ENCODE results near the gene HRH3. TPM values are rescaled to one million over a fixed set of nuclear protein-coding genes. Genes with fewer than 3 reads are reported as not detected.
A peak's percentile ranks its signal among the peaks of the same experiment; 100 is the strongest.

Gene HRH3
- total RNA-seq = not detected

DNA sequence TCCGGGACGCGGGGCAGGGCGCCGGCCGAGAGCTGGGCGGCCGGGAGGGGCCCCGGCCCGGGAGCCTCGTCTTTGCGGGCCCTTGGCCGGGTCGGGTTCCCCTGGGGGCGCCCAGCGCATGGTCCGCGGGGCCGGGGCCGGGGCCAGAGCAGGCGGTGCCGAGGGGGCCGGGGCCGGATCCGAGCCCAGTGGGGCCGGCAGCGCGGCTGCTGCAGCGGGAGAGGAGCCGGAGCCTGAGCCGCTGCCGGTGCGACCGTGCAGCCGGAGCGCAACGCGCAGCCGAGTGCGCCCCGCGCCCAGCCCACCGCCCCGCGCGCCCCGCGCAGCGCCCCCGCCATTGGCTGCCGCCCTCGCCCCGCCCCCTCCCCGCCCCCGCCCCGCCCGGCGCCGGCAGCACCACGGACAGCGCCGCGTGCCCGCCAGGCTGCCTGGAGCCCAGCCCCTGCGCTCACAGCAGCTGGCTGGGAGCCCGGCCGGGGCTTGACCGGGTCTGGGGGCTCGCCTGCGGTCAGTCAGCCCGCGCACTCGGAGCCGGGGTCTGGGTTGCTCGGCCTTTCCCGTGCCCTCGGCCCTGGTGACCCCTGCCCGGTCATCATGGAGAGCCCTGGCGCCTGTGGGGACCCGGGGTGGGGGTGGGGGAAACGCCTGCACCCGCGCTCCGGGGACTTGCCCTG is at the start of gene HRH3:
HRH3 (minus strand) TSS at position 287 of the 674 bp plus-strand sequence. CDS start 308 bp downstream, outside the sequence.
- ATAC-seq (ENCODE audit: low FRiP score) (peak; percentile 62), DNase-seq (ENCODE audit: low spot score) (no peak)
- TF ChIP-seq, protein P1, sequence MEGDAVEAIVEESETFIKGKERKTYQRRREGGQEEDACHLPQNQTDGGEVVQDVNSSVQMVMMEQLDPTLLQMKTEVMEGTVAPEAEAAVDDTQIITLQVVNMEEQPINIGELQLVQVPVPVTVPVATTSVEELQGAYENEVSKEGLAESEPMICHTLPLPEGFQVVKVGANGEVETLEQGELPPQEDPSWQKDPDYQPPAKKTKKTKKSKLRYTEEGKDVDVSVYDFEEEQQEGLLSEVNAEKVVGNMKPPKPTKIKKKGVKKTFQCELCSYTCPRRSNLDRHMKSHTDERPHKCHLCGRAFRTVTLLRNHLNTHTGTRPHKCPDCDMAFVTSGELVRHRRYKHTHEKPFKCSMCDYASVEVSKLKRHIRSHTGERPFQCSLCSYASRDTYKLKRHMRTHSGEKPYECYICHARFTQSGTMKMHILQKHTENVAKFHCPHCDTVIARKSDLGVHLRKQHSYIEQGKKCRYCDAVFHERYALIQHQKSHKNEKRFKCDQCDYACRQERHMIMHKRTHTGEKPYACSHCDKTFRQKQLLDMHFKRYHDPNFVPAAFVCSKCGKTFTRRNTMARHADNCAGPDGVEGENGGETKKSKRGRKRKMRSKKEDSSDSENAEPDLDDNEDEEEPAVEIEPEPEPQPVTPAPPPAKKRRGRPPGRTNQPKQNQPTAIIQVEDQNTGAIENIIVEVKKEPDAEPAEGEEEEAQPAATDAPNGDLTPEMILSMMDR (IDR thresholded peaks at IDR 0.05) = no peak

DNA sequence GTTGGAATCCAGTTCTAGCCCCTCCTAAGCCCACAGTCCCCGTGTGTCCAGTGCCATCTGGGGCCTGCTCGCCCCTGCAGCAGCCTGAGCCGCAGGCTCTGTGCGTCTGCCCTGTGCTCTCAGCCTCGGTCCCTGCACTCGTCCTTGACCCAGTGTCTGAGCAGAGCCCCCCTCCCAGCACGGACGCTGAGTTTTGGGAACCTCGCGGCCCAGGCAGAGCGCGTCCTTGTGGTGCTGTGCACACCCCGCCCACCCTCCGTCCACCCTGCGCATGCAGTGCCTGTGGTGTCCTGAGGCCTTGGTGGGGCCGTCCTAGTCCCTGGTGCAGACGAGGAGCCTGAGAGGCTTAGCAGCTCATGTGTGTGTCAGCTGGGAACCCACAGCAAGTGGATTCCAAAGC is 49.8 kb upstream of the HRH3 start:
- TF ChIP-seq, protein P1 (IDR thresholded peaks at IDR 0.05) = no peak
- ATAC-seq (ENCODE audit: low FRiP score) (no peak), DNase-seq (ENCODE audit: low spot score) (no peak)

DNA sequence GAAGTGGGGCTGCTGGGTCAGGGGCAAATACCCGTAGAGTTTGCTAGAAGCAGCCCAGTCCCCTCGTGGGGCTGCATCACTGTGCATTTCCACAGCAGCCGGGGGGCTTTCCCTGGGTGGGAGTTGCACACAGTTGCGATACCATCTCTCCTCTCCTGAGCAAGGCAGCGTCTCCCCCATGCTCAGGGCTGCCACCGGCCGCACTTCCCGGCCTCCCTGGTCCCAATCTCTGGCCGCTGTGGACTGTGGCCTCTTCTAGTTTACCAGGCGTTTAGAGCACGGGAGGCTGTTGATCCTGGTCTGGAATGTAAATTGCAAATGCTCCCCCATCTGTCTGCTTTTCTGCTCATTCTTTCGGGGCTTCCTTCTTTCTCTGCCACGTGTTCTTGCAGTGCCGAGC is 49.3 kb upstream of the HRH3 start:
- TF ChIP-seq, protein P1 (IDR thresholded peaks at IDR 0.05) = no peak
- ATAC-seq (ENCODE audit: low FRiP score) = no peak
- DNase-seq (ENCODE audit: low spot score) = no peak

DNA sequence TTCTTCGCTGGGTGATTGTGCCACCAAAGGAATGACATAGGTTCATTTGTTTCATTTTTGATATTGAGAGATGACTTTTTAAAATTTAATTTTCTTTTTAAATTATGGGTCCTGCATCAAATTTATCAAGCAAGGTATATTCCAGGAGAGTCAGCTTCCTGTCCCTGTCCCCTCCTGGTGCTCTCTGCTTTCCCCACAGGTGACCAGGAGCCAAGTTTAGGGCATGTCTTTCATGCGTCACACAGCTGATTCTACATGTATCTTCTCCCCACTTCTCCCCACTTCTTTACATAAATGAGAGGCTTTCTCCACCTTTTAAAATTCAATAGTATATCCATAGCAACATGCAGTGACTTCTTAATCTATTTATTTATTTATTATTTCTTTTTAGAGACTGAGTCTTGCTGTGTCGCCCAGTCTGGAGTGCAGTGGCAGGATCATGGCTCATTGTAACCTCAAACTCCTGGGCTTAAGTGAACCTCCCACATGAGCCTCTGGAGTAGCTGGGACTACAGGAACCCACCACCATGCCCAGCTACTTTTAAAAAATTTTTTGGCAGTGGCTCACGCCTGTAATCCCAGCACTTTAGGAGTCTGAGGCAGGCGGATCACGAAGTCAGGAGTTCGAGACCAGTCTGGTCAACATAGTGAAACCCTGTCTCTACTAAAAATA is 48.3 kb upstream of the HRH3 start:
- no peak for DNase-seq (ENCODE audit: low spot score)
- ATAC-seq (ENCODE audit: low FRiP score) = no peak
- TF ChIP-seq, protein P1 (IDR thresholded peaks at IDR 0.05) = no peak

DNA sequence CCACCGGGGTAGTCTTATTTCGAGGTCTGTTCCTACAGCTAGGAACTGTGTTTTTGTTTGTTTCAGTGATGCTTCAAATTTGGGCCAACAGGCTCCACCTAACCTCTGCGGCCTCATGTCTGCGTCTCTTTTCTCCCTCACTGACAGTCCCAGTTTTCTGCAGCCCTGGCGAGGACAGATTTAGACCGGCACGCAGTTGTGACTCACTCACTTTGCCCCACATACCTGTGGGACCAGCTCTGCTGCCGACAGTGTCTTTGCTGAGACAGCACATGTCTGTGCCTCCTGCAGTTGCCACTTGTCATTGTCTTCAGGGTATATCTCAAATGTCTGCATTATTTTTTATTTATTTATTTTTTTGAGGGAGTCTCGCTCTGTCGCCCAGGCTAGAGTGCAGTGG is 47.5 kb upstream of the HRH3 start:
- TF ChIP-seq, protein P1 (IDR thresholded peaks at IDR 0.05) = no peak
- no peak for ATAC-seq (ENCODE audit: low FRiP score)

DNA sequence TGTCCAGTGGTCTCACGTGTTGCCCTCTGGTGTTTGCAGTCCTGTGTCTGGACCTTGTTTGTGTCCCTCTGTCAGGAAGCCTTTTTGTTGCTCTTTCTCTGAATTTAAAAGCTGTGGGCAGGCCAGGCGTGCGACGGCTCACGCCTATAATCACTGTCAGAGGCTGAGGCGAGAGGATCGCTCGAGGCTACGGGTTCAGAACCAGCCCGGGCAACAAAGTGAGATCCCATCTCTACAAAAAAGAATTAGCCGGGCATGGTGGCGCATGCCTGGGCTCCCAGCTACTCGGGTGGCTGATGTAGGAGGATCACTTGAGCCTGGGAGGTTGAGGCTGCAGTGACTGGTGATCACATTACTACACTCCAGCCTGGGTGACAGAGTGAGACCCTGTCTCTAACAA is 46.8 kb upstream of the HRH3 start:
- ATAC-seq (ENCODE audit: low FRiP score) (no peak), DNase-seq (ENCODE audit: low spot score) (no peak)
- TF ChIP-seq, protein P1 (IDR thresholded peaks at IDR 0.05) = no peak

More for the DNA sequence above, 47.5 kb upstream of the HRH3 start:
- DNase-seq (ENCODE audit: low spot score) = no peak

- TF ChIP-seq, protein P1 (IDR thresholded peaks at IDR 0.05) = no peak
- no peak for DNase-seq (ENCODE audit: low spot score)
- ATAC-seq (ENCODE audit: low FRiP score) = no peak
These were observed 46.3 kb upstream of the HRH3 start for GRCh38 chr20:62266340-62266739.

All from omental fat pad (tissue), 4 donors.